HG02884 (cell line): Measurements from ENCODE around the gene GLB1L3.
"Not testable (repeated sequence)": the region's sequence is repeated elsewhere in the genome, so short reads cannot be mapped to it uniquely, and the experiment has no call there.

ENCODE experiments used
- ATAC-seq: cut with Tn5 transposase; IDR thresholded peaks from one replicate; pipeline ENCODE4 v1.9.1; 2021; ENCODE audit warnings: mild to moderate bottlenecking, moderate library complexity; ENCODE audit not compliant: unreplicated experiment

Gene GLB1L3

DNA sequence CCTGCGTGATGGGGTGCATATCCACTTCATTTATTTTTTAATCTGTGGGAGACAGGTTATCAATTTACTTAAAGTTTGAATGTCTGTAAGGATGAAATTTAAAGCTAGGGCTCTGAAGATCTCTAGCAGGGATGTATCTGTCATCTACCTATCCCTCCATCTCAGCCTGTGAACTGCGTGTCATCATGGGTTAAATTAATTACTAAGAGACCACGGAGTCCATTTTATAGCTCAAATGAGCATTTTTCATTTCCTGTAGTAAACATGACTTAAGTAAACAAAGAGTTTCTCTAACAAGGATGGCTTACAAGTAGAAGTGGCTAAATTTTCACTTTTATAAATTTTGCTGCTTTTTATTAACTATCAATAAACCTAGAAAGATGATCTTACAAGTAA is 2.9 kb upstream of the GLB1L3 start:
- ATAC-seq: no peak

DNA sequence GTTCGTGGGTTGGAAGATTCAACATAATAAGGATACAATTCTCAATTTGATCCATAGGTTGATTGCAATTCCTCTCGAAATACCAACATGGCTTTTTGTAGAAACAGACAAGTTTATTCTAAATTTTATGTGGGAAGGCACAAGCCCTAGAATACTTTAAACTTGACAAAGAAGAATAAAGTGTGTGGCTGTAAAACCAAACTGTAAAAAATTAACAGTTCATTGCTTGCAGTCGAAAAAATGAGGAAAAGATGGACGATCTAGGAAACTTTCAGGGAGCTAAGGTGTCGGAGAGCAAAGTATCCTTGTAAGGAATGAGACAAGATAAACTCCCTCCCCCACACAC is 1.0 kb upstream of the GLB1L3 start:
- no peak for ATAC-seq

- ATAC-seq: no peak
Observed at GRCh38 chr11:134276396-134277182, 410 bp downstream of the GLB1L3 start.

DNA sequence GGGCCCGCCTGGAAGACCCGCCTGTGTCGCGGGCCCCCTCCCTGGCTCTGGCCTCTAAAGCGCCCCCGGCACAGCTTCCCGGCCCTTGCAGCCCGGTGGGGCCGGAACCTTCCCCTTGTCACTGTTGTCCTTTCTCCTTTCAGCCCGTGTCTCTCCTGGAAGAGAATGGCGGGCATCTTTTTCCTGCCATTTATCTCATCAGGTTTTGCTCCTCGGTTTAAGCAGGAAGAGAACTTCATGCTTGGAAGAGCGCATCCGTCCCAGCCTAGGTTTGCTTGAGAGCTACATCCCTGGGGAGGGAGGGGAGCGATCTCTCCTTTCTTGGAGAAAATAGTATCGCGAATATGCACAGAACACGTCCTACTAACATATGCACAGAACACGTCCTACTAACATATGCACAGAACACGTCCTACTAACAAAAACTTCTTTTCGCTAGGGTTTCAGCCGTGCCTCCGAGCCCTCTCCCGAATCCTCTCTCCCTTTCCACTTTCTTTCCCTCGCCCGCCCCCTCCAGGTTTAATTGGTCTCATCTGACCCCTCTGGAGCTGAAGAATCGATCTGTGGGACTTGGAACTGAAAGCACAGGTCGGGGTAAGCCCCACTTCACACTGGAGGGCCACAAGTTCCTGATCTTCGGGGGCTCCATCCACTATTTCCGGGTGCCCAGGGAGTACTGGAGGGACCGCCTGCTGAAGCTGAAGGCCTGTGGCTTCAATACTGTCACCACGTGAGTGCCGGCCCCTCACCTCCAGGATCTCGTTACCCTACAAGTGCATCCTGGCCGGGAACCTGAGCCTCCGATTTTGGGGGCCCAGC is 1.2 kb downstream of the GLB1L3 start:
- ATAC-seq: no peak

- no peak for ATAC-seq
Observed at GRCh38 chr11:134278356-134278755, 2.2 kb downstream of the GLB1L3 start.

DNA sequence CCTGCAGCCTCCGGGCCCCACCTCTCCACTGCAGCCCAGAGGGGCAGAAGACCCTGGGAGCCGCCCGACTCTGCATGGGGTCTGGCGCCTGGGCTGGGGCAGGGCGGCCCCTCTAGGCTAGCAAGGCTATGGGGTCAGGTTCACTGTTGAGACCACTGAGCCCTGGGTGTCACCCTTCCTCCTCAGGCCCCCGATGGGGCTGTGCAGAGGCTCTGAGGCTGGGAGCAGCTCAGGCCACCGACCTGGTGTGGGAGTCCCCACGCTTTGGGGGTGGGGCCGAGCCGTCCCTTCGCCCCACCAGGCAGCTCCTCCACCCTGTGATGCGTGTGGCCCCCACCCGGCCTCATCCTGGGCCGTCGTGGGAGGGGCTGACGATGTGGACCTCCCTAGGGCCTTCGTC is 5.5 kb downstream of the GLB1L3 start:
- ATAC-seq: not testable (repeated sequence)

DNA sequence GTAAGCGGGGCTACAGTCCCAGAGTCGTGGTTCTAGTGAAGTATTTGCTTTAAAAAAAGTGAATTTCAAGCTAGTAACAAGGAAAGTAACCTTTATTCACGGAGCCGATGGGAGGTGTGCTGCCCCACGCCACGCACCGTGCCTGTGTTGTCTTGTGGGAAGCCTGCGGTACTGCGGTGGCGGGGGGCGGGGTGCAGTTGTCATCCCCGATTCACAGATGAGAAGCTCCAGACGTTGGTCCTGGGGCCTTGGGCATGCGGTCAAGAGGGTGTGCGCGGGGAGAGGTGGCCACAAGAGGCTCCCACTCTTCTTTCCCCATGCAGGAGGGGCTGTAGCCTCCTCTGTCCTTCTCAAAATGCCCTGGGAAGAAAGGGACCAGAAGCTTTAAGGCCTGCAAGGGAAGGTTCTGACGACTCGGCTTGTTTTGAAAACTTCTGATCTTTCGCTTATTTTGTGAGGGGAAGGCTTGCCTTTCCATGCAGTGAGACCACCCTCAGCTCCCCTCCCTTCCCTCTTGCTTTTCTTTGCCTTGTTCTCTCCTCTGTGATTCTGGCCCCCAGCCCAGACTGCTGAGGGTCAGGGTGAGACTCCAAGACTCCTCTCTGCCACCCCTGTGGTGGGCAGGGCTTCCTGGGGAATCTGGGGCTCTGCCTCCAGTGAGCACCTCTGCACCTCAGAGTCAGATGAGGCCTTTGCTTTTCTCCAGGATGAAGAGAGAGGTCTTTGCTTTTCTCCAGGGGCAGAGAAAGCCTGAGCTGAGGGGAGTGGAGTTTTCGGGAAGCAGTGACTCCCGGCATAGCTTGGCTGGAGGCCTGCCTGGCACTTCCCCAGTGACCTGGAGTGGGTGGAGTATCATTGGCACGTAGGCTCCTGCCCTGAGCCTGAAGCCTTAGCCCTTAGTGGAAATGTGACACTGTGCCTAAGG is 6.2 kb downstream of the GLB1L3 start:
- ATAC-seq: no peak

DNA sequence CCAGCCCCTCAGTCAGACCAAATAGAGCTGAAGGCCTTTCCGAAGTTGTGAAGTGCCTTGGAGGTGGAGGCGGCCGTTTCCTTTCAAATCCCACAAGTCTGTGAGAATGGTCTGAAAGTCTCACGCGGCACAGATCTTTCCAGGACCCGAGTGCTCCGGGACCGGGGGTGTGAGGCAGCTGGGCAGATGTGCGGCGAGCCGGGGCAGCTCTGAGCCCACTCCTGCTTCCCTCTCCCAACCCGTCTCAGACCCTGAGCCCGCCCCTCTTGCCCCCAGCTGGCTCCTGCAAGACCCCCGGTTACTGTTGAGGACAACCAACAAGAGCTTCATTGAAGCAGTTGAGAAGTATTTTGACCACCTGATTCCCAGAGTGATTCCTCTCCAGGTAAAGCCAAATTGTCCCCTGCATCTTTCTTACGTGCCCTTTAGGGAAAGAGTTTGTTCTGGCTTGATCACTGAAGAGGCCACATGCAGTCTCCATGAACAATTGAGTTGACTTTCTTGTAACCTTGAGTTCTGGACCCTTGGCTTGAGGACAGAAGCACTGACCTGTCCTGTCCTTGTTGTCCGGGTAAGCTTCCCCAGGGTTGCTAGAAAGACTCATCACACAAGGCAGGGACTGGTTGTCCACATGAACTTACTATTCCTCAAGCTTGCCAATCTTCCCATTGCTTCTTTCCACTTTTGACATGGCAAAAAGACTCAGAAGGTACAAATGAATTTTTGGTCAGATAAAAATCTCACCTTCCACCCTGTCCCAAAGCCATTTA is 7.5 kb downstream of the GLB1L3 start:
- ATAC-seq: no peak

DNA sequence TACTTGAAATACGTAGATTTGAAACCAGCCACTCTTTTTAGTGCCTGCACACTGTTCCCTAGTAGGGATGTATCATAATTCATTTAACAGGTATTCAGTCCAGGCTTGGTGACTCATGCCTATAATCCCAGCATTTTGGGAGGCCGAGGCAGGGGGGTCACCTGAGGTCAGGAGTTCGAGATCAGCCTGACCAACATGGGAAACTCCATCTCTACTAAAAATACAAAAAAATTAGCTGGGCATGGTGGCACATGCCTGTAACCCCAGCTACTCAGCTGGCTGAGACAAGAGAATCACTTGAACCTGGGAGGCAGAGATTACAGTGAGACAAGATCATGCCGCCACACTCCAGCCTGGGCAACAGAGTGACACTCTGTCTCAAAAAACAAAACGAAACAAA is 8.2 kb downstream of the GLB1L3 start:
- not testable (repeated sequence) for ATAC-seq

DNA sequence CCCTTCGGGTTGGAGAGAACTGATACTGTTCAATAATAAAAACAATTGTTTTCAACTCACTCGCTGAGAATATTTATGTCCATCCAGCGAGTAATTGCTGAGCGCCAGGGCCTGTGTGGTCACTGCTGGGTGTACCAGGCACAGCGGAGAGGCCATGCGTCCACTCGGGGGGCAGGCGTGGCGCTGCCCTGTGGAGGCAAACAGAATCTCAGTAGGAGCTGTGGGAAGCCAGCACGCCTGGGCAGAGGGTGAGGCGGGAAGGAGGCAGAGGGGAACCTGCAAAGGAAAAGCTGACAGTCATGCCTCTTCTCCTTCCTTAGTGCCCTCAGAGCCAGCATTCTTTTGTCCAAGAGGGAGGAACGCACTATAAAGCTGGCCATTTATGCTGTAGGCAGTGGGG is 11.4 kb downstream of the GLB1L3 start:
- ATAC-seq: no peak

- no peak for ATAC-seq
Observed at GRCh38 chr11:134288486-134288885, 12.3 kb downstream of the GLB1L3 start.

- ATAC-seq: no peak
Observed at GRCh38 chr11:134289167-134289566, 13.0 kb downstream of the GLB1L3 start.

- no peak for ATAC-seq
Observed at GRCh38 chr11:134289789-134290188, 13.6 kb downstream of the GLB1L3 start.

GRCh38 chr11:134290646-134291045 is 14.5 kb downstream of the GLB1L3 start:
- no peak for ATAC-seq

DNA sequence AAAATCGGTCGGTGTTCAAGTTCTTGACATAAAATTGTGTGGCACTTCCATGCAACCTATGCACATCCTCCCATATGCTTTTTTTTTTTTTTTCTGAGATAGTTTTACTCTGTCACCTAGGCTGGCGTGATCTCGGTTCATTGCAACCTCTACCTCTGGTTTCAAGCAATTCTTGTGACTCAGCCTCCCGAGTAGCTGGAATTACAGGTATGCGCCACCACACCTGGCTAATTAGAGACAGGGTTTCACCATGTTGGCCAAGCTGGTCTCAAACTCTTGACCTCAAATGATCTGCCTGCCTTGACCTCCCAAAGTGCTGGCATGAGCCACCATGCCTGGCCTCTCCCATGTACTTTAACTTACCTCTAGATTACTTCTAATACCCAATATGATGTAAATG is 15.0 kb downstream of the GLB1L3 start:
- no peak for ATAC-seq

GRCh38 chr11:134292661-134293060 is 16.5 kb downstream of the GLB1L3 start:
- ATAC-seq: no peak

DNA sequence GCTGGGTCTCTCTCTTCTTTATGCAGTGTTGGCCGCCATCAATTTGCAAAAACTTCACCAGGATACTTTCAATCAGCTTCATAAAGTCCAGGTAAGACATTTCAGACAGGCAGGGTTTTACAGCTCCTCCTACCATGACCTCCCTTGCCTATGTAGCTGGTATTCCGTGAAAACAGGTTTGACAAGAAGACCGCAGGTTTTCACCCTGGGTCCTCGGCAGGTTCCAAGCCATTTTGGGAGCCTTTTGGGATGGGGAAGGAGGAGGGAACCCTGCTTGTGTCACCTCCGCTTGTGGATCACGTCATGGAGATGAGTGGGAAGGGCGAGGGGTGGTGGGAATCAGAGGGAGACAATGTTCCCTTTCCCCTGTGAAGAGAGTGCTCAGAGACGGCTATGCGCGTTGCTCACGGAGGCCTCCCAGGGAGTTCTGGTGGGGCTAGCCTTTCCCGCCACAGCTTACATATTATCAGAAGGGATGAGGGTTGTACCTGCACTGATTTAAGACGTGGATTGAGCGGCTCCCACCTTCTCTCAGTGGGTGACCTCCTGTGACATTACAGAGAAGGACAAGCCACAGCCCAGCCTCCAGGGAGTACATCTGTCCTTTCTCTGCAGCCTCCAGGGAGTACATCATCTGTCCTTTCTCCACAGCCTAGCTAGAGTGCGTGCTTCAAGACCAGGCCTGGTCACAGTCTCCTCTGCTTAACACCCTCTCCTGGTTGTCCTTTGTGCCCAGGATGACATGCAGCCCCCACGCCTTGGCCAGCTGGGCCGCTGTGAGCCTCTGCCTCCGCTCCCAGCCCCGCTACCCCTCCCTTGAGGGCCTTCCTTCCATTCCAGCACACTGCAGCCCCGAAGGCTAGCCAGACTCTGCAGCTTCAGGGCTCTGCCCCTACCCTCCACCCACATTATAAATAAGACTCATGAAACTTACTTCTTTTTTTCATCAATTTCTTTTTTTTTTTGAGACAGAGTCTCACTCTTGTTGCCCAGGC is 17.2 kb downstream of the GLB1L3 start:
- ATAC-seq: no peak

DNA sequence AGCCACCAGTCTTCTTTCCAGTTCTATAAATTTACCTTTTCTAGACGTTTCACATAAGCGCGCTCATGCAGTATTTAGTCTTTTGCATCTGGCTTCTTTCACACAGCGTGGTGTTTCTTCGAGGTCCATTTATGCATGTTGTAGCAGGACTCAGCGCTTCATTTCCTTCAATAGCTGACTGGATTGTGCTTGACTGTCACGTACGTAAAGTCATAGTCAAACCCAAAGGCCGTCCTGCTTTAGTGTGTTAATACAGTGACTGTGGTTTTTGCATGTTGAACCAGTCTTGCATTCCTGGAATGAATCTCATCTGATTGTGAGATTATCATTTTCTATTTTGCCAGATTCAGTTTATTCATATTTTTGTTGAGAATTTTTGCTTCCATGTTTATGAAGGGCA is 18.5 kb downstream of the GLB1L3 start:
- no peak for ATAC-seq

DNA sequence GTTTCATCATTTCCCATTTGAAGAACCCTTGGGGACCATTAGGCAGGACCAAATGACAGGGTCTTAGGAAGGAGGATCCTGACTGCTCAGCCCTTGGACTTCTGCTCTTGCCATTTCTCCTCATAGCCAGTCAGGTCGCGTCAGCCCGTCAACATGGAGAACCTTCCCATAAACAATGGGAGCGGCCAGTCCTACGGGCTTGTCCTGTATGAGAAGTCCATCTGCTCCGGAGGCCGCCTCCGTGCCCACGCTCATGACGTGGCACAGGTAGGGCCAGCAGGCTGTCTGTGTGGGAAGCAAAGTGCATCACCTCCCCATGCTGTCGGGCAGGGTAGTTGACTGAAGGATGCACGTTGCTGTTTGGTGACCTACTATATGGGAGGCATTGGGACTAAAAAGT is 36.0 kb downstream of the GLB1L3 start:
- ATAC-seq: no peak
